GM18511 (cell line): ENCODE data around the gene CCT6A.
"Not testable (repeated sequence)": the region's sequence is repeated elsewhere in the genome, so short reads cannot be mapped to it uniquely, and the experiment has no call there.

Experiments used
- ATAC-seq: cut with Tn5 transposase; IDR thresholded peaks from one replicate; pipeline ENCODE4 v1.9.1; 2021; ENCODE audit warnings: mild to moderate bottlenecking, moderate library complexity; ENCODE audit not compliant: unreplicated experiment

The CCT6A gene

DNA sequence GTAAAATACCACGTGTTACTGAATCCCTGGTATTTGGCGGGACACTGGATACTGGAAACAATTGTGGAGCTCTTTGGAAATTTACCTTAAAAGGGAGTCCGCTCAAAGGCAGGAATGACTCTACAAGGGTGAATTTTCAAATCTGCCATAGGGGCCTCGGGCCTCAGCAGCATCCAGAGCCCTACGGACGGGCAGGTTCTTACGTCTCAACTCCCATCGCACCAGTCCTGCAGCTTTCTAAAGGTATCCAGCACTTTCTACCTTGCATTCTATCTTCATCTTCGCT, 569 bp upstream of the CCT6A start:
- ATAC-seq: no peak

- no peak for ATAC-seq
These were observed 1.8 kb downstream of the CCT6A start for GRCh38 chr7:56053379-56053778.

DNA sequence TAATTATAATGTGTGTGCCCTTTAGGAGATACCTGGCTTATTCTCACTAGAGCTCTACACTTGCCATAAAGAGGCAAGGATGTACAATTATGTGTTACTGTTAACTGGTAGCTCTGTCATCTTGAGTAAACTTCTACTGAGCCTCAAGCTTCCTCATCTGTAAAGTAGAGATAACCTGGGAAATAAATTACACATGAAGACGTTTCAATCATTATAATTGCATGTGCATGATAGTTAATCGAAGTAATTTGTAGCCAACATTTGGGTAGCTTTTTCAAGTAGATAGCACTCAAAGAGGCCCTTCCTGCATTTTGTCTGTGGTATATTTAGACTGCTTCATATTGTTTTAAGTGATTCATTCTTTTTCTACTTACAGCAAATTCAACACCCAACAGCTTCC, 2.4 kb downstream of the CCT6A start:
- ATAC-seq: no peak

- ATAC-seq: no peak
These were observed 10.8 kb downstream of the CCT6A start for GRCh38 chr7:56062382-56062781.

- ATAC-seq: no peak
These were observed 11.9 kb downstream of the CCT6A start for GRCh38 chr7:56063500-56063881.

- peak; percentile 90 for ATAC-seq
These were observed 12.5 kb downstream of the CCT6A start, which contains the start of gene SUMF2 for GRCh38 chr7:56063882-56064625. Gene SUMF2 (plus strand): TSS chr7:56064286. CDS start chr7:56064312, 26 bp downstream.

- not testable (repeated sequence) for ATAC-seq
These were observed 14.8 kb downstream of the CCT6A start for GRCh38 chr7:56066376-56066775.

- ATAC-seq: peak; percentile 98
These were observed 22.8 kb downstream of the CCT6A start for GRCh38 chr7:56074371-56074791.

- ATAC-seq: no peak
These were observed 26.1 kb downstream of the CCT6A start for GRCh38 chr7:56077681-56078080.

DNA sequence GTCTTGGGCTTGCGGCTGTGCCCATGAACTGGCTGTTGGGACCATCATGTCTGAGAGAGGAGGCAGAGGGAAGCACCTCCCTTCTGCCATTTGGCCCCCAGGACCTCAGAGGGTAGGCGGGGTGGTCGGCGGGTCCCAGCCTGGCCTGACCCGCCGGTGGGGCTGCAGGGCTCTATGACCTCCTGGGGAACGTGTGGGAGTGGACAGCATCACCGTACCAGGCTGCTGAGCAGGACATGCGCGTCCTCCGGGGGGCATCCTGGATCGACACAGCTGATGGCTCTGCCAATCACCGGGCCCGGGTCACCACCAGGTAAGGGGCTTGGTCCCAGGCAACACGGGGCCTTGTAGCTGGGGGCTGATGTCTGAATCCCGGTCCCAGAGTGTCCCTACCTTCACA, 26.6 kb downstream of the CCT6A start:
- no peak for ATAC-seq

DNA sequence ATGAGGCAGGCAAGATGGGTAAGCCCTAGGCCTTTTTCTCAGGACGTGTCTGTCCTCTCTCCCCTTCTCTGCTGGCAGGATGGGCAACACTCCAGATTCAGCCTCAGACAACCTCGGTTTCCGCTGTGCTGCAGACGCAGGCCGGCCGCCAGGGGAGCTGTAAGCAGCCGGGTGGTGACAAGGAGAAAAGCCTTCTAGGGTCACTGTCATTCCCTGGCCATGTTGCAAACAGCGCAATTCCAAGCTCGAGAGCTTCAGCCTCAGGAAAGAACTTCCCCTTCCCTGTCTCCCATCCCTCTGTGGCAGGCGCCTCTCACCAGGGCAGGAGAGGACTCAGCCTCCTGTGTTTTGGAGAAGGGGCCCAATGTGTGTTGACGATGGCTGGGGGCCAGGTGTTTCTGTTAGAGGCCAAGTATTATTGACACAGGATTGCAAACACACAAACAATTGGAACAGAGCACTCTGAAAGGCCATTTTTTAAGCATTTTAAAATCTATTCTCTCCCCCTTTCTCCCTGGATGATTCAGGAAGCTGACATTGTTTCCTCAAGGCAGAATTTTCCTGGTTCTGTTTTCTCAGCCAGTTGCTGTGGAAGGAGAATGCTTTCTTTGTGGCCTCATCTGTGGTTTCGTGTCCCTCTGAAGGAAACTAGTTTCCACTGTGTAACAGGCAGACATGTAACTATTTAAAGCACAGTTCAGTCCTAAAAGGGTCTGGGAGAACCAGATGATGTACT, 28.1 kb downstream of the CCT6A start:
- no peak for ATAC-seq

DNA sequence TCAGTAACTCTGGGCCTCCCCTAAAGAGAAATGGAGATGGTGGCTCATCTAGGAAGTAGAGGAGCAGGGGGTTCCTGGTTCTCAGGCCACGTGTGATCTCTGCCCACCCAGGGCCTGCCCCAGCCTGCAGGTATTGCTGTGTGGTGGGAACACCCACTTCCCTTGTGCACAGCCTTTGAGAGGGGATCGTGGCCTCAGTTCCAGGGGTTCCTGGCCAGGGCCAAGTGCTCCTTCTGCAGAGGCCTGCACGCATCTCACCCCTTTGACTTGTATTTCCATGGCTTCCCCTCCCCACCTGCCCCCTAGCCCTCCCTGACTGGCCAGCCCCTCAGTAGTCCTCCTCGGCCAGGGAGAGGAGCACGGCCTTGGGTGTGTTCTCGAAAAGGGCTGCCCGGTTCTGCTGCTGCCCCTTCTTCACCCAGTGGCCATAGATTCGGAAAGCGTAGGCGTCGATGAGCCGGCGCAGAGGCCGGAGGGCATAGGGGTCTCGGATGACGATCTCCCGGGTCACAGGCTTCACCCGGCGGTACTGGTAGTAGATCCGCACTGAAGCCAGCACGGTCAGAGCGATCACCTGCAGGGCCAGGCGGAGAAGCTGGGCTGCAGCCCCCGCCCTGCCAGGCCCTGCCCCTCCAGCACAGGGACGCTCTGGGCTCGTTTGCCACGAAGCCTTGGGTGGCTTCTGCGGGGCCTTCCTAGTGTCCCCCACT, 29.3 kb downstream of the CCT6A start:
- not testable (repeated sequence) for ATAC-seq

- ATAC-seq: no peak
These were observed 30.2 kb downstream of the CCT6A start for GRCh38 chr7:56081626-56082340.

DNA sequence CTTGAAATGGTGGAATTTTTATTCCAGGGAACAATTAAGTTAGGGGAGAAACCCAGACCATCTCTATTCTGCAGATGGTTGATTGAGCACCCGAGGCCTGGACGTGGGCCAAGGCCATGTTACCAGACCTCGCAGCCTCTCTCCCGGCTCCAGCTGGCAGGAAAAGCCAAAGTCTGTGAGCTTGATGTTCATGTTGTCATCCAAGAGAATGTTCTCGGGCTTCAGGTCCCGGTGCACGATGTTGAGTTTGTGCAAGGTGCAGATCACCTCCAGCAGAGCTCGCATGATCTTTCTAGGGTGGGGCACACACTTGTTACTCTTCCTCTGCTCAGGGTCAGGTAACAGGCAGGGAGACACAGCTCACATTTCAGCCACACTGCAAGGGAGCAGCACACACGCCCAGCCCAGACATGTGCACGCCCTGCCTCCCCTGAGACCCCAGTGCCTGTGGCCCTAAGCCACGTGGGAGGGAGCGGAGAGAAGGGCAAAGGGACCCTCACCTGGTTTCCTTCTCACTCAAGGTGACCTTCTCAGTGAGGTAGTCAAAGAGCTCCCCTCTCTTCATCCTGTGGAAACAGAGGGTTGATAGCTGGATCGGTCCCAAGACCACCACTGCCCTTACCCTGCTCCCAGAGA, 31.7 kb downstream of the CCT6A start:
- ATAC-seq: no peak

DNA sequence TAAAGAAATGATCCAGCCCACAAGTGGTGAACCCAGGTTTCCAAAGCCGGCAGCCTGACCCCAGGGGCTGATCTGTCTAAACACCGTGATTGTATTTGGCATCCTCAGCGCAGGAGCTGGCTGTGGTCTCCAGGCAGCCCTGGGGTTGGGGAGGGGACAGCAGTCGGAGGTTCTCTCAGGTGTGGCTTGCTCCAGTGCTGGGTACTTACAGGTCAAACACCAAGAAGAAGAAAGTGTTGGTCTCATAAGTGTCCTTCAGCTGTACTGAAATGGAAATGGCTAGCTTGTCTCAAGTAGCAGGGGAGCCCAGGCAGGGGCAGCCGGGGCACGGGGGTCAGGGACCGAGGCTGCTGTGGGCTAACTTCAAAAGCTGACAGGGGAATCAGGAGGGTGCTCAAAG, 35.2 kb downstream of the CCT6A start:
- no peak for ATAC-seq

DNA sequence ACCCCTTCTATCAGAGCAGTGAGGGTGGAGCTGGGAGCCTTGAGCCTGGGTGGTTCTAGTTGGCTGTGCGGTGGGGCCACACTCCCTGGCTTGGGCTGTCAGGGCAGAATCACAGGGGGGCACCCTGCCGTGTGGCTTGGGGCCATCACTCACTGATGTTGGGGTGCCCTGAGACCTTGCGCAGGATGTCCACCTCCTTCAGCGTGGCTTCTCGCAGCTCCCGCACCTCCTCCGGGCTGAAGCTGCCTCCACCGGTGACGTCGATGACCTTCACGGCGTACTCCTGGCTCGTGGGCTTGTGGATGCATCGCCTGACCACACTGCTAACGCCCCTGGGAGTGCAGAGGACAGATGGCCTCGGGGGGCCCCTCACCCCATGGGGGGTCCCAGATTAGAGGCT, 35.9 kb downstream of the CCT6A start:
- ATAC-seq: no peak

DNA sequence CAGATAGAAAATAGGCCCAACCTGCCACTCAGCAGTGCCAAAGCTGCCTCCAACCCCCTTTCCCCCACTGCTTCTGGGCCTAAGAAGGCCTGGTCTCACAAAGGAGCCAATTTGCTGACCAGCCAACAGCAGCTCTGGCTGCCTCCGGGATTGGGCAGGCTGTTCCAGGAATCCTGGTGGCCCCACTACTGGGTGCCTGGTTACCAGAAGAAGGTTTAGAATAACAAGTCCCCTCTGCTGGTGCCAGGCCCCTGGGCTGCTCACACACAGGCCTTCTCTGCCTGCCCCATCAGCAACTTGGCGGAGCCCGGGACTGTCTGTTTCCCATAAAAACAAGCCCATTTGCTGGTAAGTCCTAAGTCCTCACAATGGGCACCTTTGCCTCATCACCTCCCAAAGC, 40.0 kb downstream of the CCT6A start:
- no peak for ATAC-seq

DNA sequence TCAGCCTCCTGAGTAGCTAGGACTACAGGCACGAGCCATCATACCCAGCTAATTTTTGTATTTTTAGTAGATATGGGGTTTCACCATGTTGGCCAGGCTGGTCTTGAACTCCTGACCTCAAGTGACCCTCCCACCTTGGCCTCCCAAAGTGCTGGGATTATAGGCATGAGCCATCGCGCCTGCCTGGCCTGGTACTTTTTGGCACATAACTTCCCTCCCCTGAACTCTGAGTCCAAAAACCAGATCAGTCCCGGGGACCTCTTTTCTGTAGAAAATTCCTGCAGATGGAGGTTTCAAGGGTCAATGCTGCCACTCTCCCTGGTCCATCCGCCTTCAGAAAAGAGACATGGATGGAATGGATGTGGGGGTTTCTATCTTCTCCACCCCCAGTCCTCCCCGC, 40.8 kb downstream of the CCT6A start:
- ATAC-seq: not testable (repeated sequence)

DNA sequence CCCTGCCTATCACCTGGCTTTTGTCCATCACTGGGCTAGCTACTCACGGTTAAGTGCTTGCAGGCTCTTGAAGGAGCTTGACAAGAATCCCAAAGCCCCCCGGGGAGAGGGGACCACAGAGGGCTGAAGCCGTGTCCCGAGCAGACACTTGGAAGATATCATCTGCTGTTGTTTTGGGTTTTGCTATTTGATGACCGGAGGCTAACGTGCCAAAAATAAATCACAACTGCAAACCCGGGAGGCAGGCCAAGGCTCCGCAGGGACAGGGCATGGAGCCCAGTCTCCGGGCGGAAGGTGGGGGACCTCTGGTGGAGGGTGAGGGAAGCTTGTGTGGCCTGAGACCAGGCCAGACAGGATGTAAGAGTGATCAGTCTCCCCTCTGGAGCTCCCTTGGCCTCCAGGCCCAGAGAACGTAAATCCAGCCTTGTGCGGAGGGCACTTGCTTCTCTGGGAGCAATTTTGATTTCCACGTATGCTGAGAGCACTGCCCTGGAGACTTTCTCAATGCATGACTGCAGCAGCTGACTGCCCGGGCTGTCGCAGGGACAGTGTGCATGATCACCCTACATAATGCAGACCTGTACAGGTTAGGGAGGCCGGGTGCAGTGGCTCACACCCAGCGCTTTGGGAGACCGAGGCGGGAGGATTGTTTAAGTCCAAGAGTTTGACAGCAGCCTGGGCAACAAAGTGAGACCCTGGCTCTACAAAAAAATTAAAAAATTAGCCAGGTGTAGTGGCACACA, 41.4 kb downstream of the CCT6A start, which contains the start of gene PHKG1:
TSS of gene PHKG1 (minus strand) at position 164 of the 743 bp plus-strand sequence. CDS start 4,011 bp downstream, outside the sequence.
- ATAC-seq: no peak

DNA sequence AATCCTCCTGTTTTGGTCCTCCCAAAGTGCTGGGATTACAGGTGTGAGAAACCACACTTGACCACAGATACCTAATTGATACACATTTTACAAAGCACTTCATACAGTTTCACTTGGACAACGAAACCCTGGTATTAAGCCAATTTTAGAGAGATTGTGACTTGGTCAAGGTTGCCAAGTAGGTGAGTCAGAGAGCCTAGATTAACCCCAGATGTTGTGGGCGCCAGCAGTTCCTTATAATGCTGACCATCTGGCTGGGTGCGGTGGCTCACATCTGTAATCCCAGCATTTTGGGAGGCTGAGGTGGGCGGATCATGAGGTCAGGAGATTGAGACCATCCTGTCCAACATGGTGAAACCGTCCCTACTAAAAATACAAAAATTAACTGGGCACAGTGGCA, 46.1 kb downstream of the CCT6A start:
- no peak for ATAC-seq
